ENCODE measurements around the gene KCND2. TPM values are rescaled to one million over a fixed set of nuclear protein-coding genes. Genes with fewer than 3 reads are reported as not detected.

KCND2 gene
- total and polyA plus RNA-seq, 11 donors = 0.04 to 0.41 (median 0.16) TPM; not detected in 4

DNA sequence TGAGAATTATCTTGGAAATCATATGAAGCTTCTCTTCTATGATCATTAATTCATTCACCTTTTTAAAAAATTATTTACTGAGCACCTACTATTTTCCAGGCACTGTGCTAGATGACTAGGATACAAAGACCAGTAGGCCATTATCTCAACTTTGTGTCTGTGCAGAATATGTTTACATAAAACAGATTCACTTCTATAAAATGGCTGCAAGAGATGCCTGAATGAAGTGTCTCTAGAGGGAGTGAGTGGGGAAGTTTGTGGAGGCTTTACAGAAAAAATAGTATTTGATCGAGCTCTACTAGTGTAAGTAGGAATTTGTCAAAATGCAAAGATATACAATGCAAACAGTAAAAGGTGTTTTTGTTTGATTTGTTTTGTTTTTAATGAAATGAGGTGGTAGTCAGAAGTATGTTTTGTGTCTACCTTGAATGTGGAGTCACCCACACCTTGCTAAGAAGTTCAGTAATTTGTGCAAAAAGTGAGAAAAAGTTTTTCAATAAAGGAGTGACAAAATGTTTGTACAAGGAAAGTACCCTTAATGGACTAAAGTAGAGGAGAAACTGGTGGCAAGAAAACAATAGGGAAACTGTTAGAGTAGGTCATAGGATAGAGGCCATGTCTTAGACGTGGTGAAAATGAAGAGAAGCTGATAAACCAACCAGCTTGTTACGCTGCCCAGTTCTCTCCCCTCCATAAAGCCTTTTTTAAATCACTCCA, 125.5 kb downstream of the KCND2 start:
- no peaks in the 10 kb centered on the region for H3K36me3 ChIP-seq
- no peaks in the 10 kb centered on the region for H3K27me3 ChIP-seq
- no peaks in the 10 kb centered on the region for H3K4me1 ChIP-seq
- no peak overlapping the region for H3K4me3 ChIP-seq
- no peaks in the 10 kb centered on the region for H3K9me3 ChIP-seq
- intact Hi-C loops (cut with DNase I) = no loop called here
- H3K27ac ChIP-seq = no peak overlapping the region
- no peak for DNase-seq
- ATAC-seq = no peak
- 56 to 61% (median 58%) methylated on average over 3 of the region's 3 CpGs for WGBS, 4 donors
- no peak for TF ChIP-seq POLR2A (IDR thresholded peaks at IDR 0.05)
- TF ChIP-seq, protein P1, sequence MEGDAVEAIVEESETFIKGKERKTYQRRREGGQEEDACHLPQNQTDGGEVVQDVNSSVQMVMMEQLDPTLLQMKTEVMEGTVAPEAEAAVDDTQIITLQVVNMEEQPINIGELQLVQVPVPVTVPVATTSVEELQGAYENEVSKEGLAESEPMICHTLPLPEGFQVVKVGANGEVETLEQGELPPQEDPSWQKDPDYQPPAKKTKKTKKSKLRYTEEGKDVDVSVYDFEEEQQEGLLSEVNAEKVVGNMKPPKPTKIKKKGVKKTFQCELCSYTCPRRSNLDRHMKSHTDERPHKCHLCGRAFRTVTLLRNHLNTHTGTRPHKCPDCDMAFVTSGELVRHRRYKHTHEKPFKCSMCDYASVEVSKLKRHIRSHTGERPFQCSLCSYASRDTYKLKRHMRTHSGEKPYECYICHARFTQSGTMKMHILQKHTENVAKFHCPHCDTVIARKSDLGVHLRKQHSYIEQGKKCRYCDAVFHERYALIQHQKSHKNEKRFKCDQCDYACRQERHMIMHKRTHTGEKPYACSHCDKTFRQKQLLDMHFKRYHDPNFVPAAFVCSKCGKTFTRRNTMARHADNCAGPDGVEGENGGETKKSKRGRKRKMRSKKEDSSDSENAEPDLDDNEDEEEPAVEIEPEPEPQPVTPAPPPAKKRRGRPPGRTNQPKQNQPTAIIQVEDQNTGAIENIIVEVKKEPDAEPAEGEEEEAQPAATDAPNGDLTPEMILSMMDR (IDR thresholded peaks at IDR 0.05) = no peak

DNA sequence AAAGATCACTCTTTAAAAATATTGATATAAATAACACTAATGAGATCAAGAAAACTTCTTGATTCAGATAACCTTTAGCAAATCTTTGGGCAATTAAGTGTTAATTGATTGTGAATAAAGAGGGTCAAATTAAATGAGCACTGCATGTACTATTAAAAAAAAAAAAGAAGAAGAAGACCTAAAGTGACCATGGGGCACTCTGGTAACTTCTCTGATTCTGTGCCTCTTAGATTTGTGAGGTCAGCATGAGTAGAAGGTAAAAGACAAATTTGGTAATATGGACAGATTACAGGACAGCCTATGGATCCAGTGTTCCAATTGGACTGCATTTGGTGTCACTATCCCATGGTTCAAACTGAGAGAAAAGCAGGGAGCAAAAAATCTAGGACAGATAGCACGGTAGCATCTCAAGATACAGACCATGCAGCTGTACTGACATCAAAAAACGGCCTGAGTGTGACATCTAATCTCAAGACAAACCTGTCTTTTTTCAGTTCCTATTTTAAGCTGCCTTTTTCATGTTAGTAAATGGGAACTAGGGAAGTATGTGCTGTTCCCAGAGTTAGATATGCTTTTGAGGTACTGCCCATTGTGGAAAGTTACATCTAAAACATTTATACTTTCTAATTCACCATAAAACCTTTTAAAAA, 128.0 kb downstream of the KCND2 start:
- TF ChIP-seq POLR2A (IDR thresholded peaks at IDR 0.05) = no peak
- TF ChIP-seq, protein P1 (IDR thresholded peaks at IDR 0.05) = no peak
- ATAC-seq (no peak), DNase-seq (no peak)
- no peaks in the 10 kb centered on the region for H3K36me3 ChIP-seq
- 20 to 36% (median 29%) methylated on average over 2 of the region's 2 CpGs for WGBS, 4 donors
- H3K4me3 ChIP-seq = no peak overlapping the region
- H3K27me3 ChIP-seq = no peaks in the 10 kb centered on the region
- no peaks in the 10 kb centered on the region for H3K9me3 ChIP-seq
- no peak overlapping the region for H3K27ac ChIP-seq
- intact Hi-C loops (cut with DNase I) = no loop called here
- no peaks in the 10 kb centered on the region for H3K4me1 ChIP-seq

DNA sequence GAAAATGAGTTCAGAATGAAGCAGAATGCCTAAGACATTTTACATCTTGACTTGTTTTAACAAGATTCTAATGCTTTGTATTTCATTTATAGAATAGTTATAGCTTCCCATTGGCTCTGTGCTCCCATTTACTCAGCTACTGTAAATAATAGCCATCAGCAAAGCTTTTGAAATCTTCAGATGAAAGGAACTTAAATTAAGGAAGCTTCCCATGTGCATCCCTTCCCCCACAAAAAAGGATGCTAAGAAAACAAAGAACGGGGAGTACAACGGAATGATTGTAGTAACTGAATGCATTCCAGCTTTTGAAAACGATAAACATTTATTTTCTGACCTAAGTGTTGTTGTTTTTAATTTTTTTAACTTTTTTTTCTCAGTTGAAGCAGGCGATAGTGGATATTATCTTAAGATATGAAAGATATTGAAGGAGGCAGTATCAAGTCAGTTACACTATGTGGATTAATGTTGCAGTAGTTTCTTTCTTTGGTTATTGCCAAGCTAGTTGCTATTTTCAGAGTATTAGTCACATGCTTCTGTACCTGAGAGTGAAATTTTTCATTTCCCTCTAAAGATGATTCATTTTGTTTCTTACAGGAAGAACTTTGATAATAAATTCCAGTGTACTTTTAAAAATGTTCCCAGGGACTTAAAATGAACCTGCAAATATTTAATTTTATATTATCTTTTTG, 129.2 kb downstream of the KCND2 start:
- 34 to 41% (median 37%) methylated on average over 4 of the region's 4 CpGs for WGBS, 4 donors
- ATAC-seq = no peak
- H3K4me3 ChIP-seq = no peak overlapping the region
- no peak overlapping the region for H3K27ac ChIP-seq
- DNase-seq = no peak
- no peaks in the 10 kb centered on the region for H3K4me1 ChIP-seq
- H3K36me3 ChIP-seq = no peaks in the 10 kb centered on the region
- H3K27me3 ChIP-seq = no peaks in the 10 kb centered on the region
- TF ChIP-seq, protein P1 (IDR thresholded peaks at IDR 0.05) = no peak
- no peak for TF ChIP-seq POLR2A (IDR thresholded peaks at IDR 0.05)
- H3K9me3 ChIP-seq = no peaks in the 10 kb centered on the region
- intact Hi-C loops (cut with DNase I) = no loop called here

DNA sequence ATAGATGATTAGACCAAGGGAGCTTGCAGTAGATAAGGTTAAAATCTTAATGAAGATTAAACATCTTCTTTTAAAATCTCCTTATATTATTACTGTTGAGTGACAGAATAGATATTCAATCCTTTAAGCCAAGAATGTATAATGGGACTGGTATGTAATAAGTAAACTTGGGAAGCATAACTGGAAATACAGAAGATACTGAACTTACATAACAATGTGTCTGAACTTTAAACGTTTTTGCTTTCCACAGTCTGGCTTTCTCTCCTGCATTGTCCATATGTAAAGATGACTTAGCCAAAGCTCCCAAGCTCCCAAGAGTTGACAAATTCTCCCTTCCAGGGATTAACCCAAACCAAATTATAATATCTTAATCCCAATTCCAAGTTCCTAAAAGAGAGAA, 129.8 kb downstream of the KCND2 start:
- 7 to 34% (median 20%) methylated on average over 1 of the region's 1 CpG for WGBS, 4 donors
- H3K9me3 ChIP-seq = no peaks in the 10 kb centered on the region
- H3K4me1 ChIP-seq = no peaks in the 10 kb centered on the region
- no peak for TF ChIP-seq POLR2A (IDR thresholded peaks at IDR 0.05)
- TF ChIP-seq, protein P1 (IDR thresholded peaks at IDR 0.05) = no peak
- intact Hi-C loops (cut with DNase I) = no loop called here
- ATAC-seq = no peak
- no peak for DNase-seq
- no peaks in the 10 kb centered on the region for H3K36me3 ChIP-seq
- H3K27ac ChIP-seq = no peak overlapping the region
- no peaks in the 10 kb centered on the region for H3K27me3 ChIP-seq
- no peak overlapping the region for H3K4me3 ChIP-seq
